Colon (tissue), 2 donors: ENCODE results near the gene KCTD5.
"Not testable (repeated sequence)": the region's sequence is repeated elsewhere in the genome, so short reads cannot be mapped to it uniquely, and the experiment has no call there.

Experiments
- FAIRE-seq: peaks from 2 replicates; lab custom pipeline; 2012; peaks lifted over from hg19 to GRCh38; lab: Jason Lieb, UNC
- donor health status: control.
- donor health status: control.

Gene KCTD5

GRCh38 chr16:2710021-2710710, 27.8 kb downstream of the KCTD5 start:
- no peak for FAIRE-seq

GRCh38 chr16:2710711-2711231, 28.4 kb downstream of the KCTD5 start:
- FAIRE-seq = no peak

- FAIRE-seq = no peak
Observed at GRCh38 chr16:2711370-2712062, 29.2 kb downstream of the KCTD5 start.

DNA sequence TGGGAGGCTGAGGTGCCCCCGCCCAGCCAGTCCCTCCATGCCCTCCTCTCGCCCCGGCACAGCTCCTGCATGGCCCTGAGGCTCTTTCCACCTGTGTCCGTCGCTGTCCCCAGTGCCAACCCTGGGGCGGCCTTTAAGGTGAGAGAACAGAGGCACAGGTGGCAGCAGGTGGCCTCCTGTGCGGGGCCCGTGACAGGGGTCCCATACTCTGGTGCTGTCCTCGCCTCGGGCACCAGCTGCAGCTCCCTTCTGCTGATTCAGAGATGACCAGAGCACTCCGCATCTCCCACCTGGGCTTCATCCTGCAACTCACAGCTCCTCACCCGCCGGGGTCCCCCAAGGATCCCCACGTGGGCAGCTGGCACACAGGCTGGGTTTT, 29.7 kb downstream of the KCTD5 start:
- no peak for FAIRE-seq

DNA sequence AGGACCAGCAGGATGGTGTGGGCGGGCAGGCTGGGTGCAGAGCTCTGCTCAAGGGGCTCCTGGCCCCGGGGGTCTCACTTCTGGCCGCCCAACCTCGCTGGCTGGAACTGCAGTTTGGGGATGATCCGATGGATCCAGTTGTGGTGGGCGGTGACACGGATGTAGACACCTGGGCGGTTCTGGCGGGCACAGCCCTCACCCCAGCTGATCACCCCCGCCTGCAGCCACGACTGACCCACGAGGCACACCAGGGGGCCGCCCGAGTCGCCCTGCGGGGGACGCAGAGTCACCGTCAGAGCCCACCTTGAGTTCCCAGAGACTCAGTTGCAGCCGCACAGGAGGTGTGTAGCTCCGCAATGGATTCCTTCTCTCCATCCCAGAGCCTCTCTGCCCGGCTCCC, 30.2 kb downstream of the KCTD5 start:
- no peak for FAIRE-seq

DNA sequence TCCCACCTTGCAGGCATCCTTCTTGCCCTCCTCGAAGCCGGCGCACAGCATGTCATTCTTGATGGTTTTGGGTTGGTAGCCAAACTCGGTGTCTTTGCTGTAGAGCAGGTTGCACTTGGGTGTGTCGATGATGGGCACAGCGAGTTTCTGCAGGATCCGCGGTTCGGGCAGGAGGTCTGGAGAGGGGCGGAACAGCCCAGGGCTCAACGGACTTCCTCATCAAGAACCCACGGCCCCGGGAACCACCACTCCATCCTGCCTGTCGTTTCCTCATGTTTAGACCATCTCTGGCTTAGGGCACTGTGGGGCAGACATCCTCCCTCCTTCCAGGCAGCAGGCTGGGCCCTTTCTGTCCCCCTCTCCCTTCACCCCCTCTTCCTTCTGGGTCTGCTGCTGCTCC, 31.2 kb downstream of the KCTD5 start:
- no peak for FAIRE-seq

DNA sequence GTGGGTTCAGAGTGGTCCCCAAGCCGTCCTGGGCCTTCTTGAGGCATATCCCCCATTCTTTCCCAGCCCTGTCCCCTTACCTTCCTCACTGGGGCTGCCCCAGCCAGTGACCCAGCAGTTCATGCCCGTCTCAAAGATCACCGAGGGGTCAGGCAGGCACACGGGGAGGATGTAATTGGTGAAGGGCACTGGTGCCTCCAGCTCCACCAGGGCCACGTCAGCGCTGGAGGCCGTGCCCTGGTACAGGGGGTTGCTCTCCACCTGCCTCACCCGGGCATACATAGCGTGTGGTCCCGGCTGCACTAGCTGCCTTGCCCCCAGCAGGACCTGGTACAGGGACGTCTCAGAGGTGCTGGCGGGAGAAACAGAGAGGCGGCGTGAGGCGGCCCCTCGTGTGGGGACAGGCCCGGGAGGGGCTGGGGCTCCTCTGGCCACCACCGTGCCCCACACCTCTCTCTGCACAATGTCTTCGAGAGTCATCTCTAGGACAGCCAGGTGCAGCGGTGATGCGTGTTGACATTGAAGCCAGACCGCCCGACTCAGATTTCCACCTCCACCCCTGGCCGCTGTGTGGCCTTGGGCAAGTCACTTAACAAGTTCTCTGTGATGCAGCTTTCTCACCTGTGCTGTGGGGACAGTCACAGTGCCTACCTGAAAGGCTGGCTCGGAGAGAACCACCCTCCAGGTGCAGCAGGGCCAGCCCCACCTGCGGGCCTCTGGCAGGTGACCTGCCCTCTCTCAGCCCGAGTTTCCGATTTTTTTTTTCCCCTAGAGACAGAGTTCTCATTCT, 31.9 kb downstream of the KCTD5 start:
- no peak for FAIRE-seq

DNA sequence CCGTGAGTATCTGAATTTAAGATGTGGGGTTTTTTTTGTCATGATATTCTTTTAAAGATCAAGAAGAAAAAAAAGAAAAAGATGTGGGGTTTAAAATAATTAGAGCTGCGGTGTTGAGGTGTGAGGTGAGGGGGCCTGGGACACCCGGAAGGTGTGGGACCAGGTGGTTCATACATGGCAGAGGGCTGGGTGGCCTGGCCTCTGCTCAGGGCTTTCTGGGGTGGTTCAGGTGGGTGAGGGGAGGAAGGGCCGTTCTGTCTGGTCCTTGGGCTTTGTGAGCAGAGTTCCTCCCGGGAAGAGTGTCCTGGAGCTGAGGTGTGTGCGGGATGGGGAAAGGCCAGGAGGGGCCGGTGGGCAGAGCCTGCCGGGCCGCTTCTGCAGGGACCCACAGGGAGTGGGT, 32.7 kb downstream of the KCTD5 start:
- no peak for FAIRE-seq

GRCh38 chr16:2715519-2715918, 33.2 kb downstream of the KCTD5 start:
- FAIRE-seq = no peak

- no peak for FAIRE-seq
Observed at GRCh38 chr16:2715966-2716885, 33.9 kb downstream of the KCTD5 start.

DNA sequence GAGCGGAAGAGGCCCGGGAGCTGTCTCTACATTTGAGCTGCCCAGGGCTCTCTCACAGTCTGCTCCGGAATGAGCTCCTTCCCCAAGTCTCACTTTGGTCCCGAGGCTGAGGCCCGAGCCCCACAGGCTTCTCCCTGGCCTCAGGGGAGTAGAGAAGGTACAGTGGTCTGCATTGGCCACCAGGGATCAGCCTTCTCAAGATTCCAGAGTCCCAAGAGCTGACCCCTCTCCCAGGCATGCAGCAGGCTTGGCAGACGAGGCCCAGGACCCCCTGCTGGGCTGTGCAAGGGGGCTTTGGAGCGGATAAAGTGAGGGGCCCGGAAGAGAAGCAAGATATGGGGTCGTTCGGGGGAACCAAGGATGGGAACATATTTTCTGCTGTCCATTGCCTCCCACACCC, 34.6 kb downstream of the KCTD5 start:
- FAIRE-seq = no peak

- FAIRE-seq = no peak
Observed at GRCh38 chr16:2717383-2718263, 35.3 kb downstream of the KCTD5 start.

DNA sequence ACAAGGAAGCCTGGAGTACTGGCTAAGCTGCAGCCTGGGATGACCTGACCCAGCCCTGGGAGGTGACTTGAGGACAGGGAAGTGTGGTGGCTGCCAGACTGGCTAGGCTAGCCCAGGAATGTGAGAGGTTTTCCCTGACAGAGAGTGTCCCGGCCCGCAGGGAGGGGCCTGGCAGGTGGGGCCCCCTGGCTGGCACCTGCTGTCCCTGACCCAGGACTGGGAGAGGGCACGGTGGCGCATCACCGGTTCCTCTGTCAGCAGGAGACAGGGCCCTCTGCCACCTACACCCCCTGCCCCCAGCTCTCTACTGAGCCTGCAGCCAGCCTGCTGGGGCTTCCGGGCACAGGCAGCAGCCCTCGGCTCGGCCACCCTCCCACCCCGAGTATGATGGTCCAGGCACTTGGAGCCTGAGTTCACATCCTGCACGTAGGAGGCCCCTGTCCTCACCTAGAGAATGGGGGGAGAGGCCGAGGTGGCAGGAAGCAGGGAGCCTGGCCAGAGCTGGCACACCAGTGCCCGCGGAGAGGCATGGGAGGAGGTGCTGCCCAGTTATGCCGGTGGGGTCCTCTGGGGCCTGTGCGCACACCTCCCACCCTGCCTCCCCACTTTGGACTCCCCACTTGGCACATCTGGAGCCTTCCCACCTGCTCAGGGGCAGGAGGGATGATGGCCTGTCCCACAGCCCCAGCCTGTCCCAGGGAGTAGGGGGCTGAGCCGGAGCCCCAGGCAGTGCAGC, 37.2 kb downstream of the KCTD5 start:
- no peak for FAIRE-seq

- no peak for FAIRE-seq
Observed at GRCh38 chr16:2720064-2720457, 37.7 kb downstream of the KCTD5 start, which contains the start of gene PRSS27. Gene PRSS27, minus strand, starts transcription at chr16:2720224. Its CDS starts 64 bp downstream, at chr16:2720160.

- no peak for FAIRE-seq
Observed at GRCh38 chr16:2720719-2721633, 38.7 kb downstream of the KCTD5 start.

DNA sequence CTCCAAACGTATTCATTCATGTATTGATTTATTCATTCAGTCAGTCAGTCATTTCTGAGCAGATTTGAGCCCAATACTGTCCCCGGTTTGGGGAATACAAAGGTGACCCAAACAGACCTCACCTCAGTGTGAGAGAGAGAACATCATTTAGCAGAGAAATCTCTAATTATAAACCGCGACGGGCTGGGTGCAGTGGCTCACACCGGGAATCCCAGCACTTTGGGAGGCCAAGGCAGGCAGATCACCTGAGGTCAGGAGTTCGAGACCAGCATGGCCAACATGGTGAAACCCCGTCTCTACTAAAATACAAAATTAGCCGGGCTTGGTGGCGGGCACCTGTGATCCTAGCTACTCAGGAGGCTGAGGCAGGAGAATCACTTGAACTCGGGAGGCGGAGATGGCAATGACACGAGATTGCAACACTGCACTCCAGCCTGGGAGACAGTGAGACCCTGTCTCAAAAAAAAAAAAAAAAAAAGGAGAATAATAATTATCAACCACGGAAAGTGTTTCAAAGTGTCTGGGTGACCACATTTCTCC, 39.4 kb downstream of the KCTD5 start:
- FAIRE-seq = not testable (repeated sequence)

DNA sequence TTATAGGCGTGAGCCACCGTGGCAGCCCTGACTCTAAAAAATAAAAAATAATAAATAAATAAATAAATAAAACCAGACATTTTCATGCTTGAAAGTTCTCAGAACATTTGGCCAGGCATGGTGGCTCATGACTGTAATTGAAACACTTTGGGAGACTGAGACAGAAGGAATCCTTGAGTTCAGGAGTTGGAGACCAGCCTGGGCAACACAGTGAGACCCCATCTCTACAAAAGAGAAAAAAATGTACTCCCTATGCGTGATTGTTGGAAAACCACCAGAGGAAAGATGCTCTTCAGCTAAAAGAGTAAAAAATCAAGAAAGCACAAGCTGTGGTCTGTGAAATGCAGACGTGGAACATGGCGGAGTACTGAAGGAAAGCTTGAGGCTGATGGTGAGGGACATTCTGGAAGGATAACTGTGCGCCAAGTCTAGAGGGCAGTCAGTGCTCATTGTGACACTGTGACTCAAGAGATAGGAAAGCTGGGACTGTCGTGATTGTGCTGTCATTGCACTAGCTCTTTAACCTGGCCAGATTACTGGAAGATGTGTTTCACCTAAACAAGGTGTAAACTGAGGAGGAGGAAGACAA, 41.9 kb downstream of the KCTD5 start:
- no peak for FAIRE-seq

- FAIRE-seq = no peak
Observed at GRCh38 chr16:2724816-2725348, 42.6 kb downstream of the KCTD5 start.
